HepG2 (cell line): ENCODE data around the gene MAMSTR. TPM values are rescaled to one million over a fixed set of nuclear protein-coding genes. Genes with fewer than 3 reads are reported as not detected.

ENCODE experiments used
- BRF2 ChIP-seq: sonication (generic); formaldehyde crosslinking; IDR thresholded peaks from 2 replicates; pipeline ENCODE4 v1.8.1; 2022; ENCODE audit warnings: mild to moderate bottlenecking, missing genetic modification reagents
- ELF4 ChIP-seq: sonication (generic); formaldehyde crosslinking; IDR thresholded peaks from 2 replicates; pipeline ENCODE4 v1.5.0; 2020; ENCODE audit warnings: missing genetic modification reagents, mild to moderate bottlenecking, moderate library complexity, borderline replicate concordance
- FOXO1 ChIP-seq: sonication (generic); formaldehyde crosslinking; IDR thresholded peaks from 2 replicates; pipeline ENCODE4 v1.4.0; 2020; ENCODE audit warnings: missing genetic modification reagents
- GABPB1 ChIP-seq: IDR thresholded peaks from 2 replicates; pipeline ENCODE4 v1.6.1; 2016; ENCODE audit warnings: mild to moderate bottlenecking, missing genetic modification reagents, moderate library complexity, missing compliant biosample characterization
- HNF1B ChIP-seq: sonication (generic); formaldehyde crosslinking; IDR thresholded peaks from 2 replicates; pipeline ENCODE4 v1.5.1; 2020; ENCODE audit warnings: mild to moderate bottlenecking, moderate library complexity, missing genetic modification reagents
- KDM4B ChIP-seq: sonication (generic); formaldehyde crosslinking; IDR thresholded peaks from 2 replicates; pipeline ENCODE4 v1.4.0; 2020; ENCODE audit warnings: missing genetic modification reagents
- KMT2A ChIP-seq: sonication (generic); formaldehyde crosslinking; IDR thresholded peaks from 2 replicates; pipeline ENCODE4 v1.4.0; 2020; ENCODE audit warnings: missing genetic modification reagents
- MBNL3 ChIP-seq: fragments of 250-450 bp; sonication (Bioruptor Pico); conservative IDR thresholded peaks from 2 replicates; pipeline ENCODE4 v1.8.0; 2022; ENCODE audit warnings: mild to moderate bottlenecking, inconsistent platforms
- MYC ChIP-seq: sonication (generic); formaldehyde crosslinking; IDR thresholded peaks from 2 replicates; pipeline ENCODE4 v1.9.0; 2021; ENCODE audit warnings: missing genetic modification reagents, borderline replicate concordance
- PAF1 ChIP-seq: IDR thresholded peaks from 2 replicates; pipeline ENCODE4 v1.6.1; 2016; ENCODE audit warnings: missing genetic modification reagents, missing compliant biosample characterization
- PAX8 ChIP-seq: sonication (generic); formaldehyde crosslinking; IDR thresholded peaks from 2 replicates; pipeline ENCODE4 v1.8.0; 2022; ENCODE audit warnings: mild to moderate bottlenecking, missing genetic modification reagents, borderline replicate concordance
- RAD51 ChIP-seq: fragments of 450-650 bp; IDR thresholded peaks from 2 replicates; pipeline ENCODE4 v1.6.1; 2016; ENCODE audit warnings: borderline replicate concordance
- RBM39 ChIP-seq: fragments of 200-400 bp; formaldehyde crosslinking; IDR thresholded peaks from one replicate; pipeline ENCODE4 v1.6.1; 2018; ENCODE audit warnings: antibody characterized with exemption, mild to moderate bottlenecking, low read depth, low read length; ENCODE audit not compliant: poor library complexity, severe bottlenecking
- SAFB2 ChIP-seq: sonication (generic); formaldehyde crosslinking; IDR thresholded peaks from 2 replicates; pipeline ENCODE4 v1.5.1; 2020; ENCODE audit warnings: missing genetic modification reagents, low read depth, mild to moderate bottlenecking, borderline replicate concordance
- SIX1 ChIP-seq: sonication (generic); formaldehyde crosslinking; IDR thresholded peaks from 2 replicates; pipeline ENCODE4 v1.4.0; 2020; ENCODE audit warnings: missing genetic modification reagents, borderline replicate concordance
- SNRNP70 ChIP-seq: fragments of 200-400 bp; formaldehyde crosslinking; IDR thresholded peaks from 2 replicates; pipeline ENCODE4 v1.6.1; 2017; ENCODE audit warnings: mild to moderate bottlenecking, low read depth, low read length, moderate library complexity
- TAF1 ChIP-seq: sonication (generic); formaldehyde crosslinking; IDR thresholded peaks from 2 replicates; pipeline ENCODE4 v1.4.0; 2020; ENCODE audit warnings: missing genetic modification reagents
- TBL1XR1 ChIP-seq: fragments of 150-350 bp; IDR thresholded peaks from 2 replicates; pipeline ENCODE4 v1.6.1; 2014; ENCODE audit warnings: borderline replicate concordance, low read length; ENCODE audit not compliant: partially characterized antibody
- TGIF2 ChIP-seq: IDR thresholded peaks from 2 replicates; pipeline ENCODE4 v1.6.1; 2016; ENCODE audit warnings: control low read depth, missing compliant biosample characterization
- WIZ ChIP-seq: sonication (generic); formaldehyde crosslinking; IDR thresholded peaks from 2 replicates; pipeline ENCODE4 v1.5.1; 2020; ENCODE audit warnings: mild to moderate bottlenecking, missing genetic modification reagents
- ZFP62 ChIP-seq: sonication (generic); formaldehyde crosslinking; IDR thresholded peaks from 2 replicates; pipeline ENCODE4 v1.4.0; 2020; ENCODE audit warnings: missing genetic modification reagents
- ZNF121 ChIP-seq: sonication (generic); formaldehyde crosslinking; IDR thresholded peaks from 2 replicates; pipeline ENCODE4 v1.5.0; 2020; ENCODE audit warnings: mild to moderate bottlenecking, missing genetic modification reagents
- ZNF75D ChIP-seq: sonication (generic); formaldehyde crosslinking; IDR thresholded peaks from 2 replicates; pipeline ENCODE4 v1.8.1; 2023; ENCODE audit warnings: missing genetic modification reagents, mild to moderate bottlenecking, borderline replicate concordance
- ZNF782 ChIP-seq: sonication (generic); formaldehyde crosslinking; IDR thresholded peaks from 2 replicates; pipeline ENCODE4 v1.4.0; 2020; ENCODE audit warnings: missing genetic modification reagents, mild to moderate bottlenecking, borderline replicate concordance
- ZSCAN20 ChIP-seq: sonication (generic); formaldehyde crosslinking; IDR thresholded peaks from 2 replicates; pipeline ENCODE4 v1.4.0; 2020; ENCODE audit warnings: missing genetic modification reagents, mild to moderate bottlenecking, borderline replicate concordance
- polyA plus RNA-seq, 8 experiments: library from polyadenylated mRNA; depleted of rRNA in 3 of 8; stranded (reverse) in 7 of 8; unstranded in 1 of 8; fragments of >200 nt; fragmentation: Illumina TruSeq in 4 of 8; extraction: Trizol in 4 of 8; gene quantifications; 2 replicates each; pipeline versions ENCODE4 v1.2.1 to v1.2.3, GENCODE V29; 2011 to 2016; ENCODE audit warnings: low read depth in 4 of 8, missing spikeins in 1 of 8, mixed read lengths in 1 of 8; ENCODE audit not compliant: insufficient read depth in 1 of 8
- total RNA-seq, 5 experiments: library from RNA; depleted of rRNA; stranded (reverse); fragments of >200 nt; fragmentation: Illumina TruSeq; extraction: Trizol; gene quantifications; 2 replicates each; pipeline ENCODE4 v1.2.3, GENCODE V29; 2016; ENCODE audit warnings: low read depth in 1 of 5
- TF ChIP-seq, protein P1 (sequence below): sonication (generic); formaldehyde crosslinking; IDR thresholded peaks from 2 replicates; pipeline ENCODE4 v1.9.0; 2021; ENCODE audit warnings: missing genetic modification reagents, borderline replicate concordance

The MAMSTR gene
- total and polyA plus RNA-seq, 2 of the 13 experiments (the other 11 are each of a cell fraction or from before 2014, with no cell fraction given): 2.2 to 2.4 TPM

GRCh38 chr19:48738557-48739403 is 19.3 kb upstream of the MAMSTR start (continued):
- TF ChIP-seq, protein P1, sequence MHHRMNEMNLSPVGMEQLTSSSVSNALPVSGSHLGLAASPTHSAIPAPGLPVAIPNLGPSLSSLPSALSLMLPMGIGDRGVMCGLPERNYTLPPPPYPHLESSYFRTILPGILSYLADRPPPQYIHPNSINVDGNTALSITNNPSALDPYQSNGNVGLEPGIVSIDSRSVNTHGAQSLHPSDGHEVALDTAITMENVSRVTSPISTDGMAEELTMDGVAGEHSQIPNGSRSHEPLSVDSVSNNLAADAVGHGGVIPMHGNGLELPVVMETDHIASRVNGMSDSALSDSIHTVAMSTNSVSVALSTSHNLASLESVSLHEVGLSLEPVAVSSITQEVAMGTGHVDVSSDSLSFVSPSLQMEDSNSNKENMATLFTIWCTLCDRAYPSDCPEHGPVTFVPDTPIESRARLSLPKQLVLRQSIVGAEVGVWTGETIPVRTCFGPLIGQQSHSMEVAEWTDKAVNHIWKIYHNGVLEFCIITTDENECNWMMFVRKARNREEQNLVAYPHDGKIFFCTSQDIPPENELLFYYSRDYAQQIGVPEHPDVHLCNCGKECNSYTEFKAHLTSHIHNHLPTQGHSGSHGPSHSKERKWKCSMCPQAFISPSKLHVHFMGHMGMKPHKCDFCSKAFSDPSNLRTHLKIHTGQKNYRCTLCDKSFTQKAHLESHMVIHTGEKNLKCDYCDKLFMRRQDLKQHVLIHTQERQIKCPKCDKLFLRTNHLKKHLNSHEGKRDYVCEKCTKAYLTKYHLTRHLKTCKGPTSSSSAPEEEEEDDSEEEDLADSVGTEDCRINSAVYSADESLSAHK (CRISPR knock-in tag): no peak
- TF ChIP-seq ZNF121 (CRISPR knock-in tag): peak; percentile 47; the same call in 1 of the 2 replicates
- TF ChIP-seq GABPB1 (CRISPR knock-in tag): peak; percentile 20
- no peak for TF ChIP-seq KMT2A (CRISPR knock-in tag)
- no peak for TF ChIP-seq RBM39
- TF ChIP-seq MBNL3: no peak
- TF ChIP-seq PAF1 (CRISPR knock-in tag): no peak
- TF ChIP-seq FOXO1 (CRISPR knock-in tag): no peak
- no peak; the same call in 1 of the 2 replicates for TF ChIP-seq SAFB2 (CRISPR knock-in tag)
- no peak for TF ChIP-seq ZNF782 (CRISPR knock-in tag)
- 0 out of 2 replicates have a peak, but pooled peaks have one; percentile 34 for TF ChIP-seq TGIF2 (CRISPR knock-in tag)
- no peak; the same call in 1 of the 2 replicates for TF ChIP-seq MYC (CRISPR knock-in tag)
- TF ChIP-seq TAF1: no peak
- TF ChIP-seq PAX8 (CRISPR knock-in tag): peak; percentile 74; the same call in 1 of the 2 replicates
- TF ChIP-seq HNF1B (CRISPR knock-in tag): peak; percentile 31; the same call in 1 of the 2 replicates
- TF ChIP-seq TBL1XR1: no peak
- TF ChIP-seq ZSCAN20: no peak
- TF ChIP-seq RAD51: no peak
- TF ChIP-seq WIZ: no peak
- TF ChIP-seq SNRNP70: no peak
- TF ChIP-seq ELF4 (CRISPR knock-in tag): no peak
- no peak for TF ChIP-seq SIX1 (CRISPR knock-in tag)
- no peak for TF ChIP-seq KDM4B (CRISPR knock-in tag)
- peak; percentile 96 for TF ChIP-seq BRF2 (CRISPR knock-in tag)
- no peak for TF ChIP-seq ZFP62 (CRISPR knock-in tag)
- no peak for TF ChIP-seq ZNF75D (CRISPR knock-in tag)
